ENCODE data around the gene GAL3ST1.
A peak's percentile ranks its signal among the peaks of the same experiment; 100 is the strongest.
"Not testable (repeated sequence)": the region's sequence is repeated elsewhere in the genome, so short reads cannot be mapped to it uniquely, and the experiment has no call there.

The GAL3ST1 gene

DNA sequence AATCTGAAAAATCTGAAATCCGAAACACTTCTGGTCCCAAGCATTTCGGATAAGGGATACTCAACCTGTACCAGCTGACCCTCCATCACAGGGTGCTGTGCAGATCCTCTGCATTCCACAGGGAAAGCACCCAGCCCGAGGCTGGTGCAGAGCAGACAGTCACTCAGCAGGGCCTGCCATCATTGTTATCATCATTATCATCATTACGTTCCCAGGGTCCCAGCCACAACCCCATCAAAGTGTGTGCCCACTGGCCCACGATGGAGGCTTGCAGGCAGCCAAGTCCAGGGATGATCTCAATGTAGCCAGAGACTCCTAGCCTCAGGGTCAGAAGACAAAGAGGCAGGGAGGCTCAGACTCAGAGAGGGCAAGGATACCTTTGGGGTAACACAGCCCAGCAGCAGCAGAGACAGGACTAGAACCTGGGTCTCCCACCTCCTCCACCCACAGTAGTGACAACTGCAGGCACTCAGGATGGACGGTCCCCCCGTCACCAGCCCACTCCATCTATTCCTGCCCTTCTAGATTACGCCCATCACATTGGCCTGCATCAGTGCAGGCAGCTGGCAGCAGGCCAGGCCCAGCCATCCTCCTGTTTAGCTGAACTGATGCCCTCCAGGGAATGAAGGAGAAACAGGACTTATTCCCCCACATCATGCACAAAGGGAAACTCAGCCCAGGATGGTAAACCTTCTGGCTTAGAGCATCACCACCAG, 10.3 kb downstream of the GAL3ST1 start:
- no peak for DNase-seq (ENCODE audit: low read depth)

DNA sequence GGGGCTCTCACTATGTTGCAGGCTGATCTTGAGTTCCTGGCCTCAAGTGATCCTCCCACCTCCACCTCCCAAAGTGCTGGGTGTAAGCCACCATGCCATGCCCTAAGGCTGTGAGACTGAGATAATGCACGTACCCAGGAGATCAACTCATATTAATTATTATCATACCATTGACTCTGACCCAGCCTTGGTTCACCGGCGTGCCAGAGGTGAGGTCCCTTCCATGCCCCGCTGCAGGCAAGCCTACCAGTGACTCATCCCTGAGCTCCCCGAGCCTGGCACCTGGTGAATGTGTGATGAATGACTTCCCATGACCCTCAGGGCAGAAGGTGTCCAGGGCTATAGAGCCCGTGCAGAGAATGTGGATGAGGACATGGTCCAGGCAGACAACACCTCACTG, 12.1 kb downstream of the GAL3ST1 start:
- DNase-seq (ENCODE audit: low read depth): no peak

DNA sequence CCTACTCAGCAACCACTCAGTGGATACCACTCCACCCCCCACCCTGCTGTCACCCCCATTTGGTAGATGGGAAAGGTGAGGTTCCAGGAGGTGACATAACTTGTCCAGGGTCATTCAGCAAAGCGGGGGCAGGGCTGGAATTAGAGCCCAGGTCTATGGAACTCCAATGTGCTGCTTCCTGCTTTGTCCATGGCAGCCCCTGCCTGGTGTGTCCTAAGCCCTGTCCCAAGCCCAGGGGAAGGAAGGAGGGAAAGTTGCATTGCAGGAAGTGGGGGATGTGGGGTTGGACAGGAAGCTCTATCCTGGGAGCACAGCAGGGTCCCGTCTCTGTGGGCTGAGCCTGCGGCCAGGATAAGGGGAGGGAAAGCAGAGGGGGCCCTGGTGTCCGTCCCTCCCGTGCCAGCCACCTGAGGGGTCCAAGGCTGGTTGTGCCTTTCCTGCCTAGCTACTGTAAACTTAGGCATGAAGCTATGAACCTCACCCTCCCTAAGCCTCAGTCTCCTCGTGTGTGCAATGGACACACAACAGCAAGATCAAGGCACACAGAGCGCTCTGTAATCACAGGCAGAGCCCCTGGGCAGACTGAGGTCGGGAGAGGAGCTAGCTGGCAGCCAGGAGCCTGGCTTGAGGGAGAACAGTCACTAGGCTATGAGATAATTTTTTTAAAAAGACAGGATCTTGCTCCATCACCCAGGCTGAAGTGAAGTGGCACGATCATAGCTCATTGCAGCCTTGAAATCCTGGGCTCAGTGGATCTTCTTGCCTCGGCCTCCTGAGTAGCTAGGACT, 12.9 kb downstream of the GAL3ST1 start:
- DNase-seq (ENCODE audit: low read depth): peak; percentile 24

DNA sequence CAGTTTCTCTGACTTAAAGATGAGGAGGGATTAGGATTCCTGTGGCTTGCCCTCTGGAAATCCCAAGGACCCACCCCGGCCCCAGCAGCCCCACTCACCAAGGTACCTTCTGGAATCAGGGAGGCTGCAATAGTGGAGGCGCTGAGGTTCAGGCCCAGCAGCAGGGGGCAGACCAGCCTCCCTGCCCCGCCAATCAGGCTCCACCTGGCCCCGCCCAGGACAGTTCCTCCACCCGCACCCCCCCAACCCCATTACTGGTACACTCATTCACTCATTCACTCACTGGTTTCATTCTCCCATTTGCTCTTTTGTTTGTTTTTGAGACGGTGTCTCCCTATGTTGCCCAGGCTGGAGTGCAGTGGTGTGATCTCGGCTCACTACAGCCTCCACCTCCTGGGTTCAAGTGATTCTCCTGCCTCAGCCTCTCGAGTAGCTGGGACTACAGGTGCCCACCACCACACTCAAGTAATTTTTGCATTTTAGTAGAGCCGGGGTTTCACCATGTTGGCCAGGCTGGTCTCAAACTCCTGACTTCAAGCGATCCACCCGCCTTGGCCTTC, 13.7 kb downstream of the GAL3ST1 start:
- DNase-seq (ENCODE audit: low read depth): not testable (repeated sequence)

DNA sequence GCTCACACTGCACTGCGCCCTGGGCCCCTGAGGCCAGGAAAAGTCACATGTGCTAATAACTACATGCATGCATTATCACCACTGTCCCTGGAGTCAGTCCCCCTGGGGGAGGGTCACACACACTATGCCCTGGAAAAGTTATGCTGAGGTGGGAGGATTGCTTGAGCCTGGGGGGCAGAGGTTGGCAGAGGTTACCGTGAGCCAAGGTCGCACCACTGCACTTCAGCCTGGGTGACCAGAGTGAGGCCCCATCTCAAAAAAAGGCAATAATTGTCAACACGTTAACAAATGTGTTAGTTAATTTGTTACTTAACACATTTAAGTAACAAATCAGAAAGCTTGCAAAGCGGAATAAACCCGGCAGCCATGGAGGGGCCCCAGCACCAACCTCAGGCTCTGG, 14.6 kb downstream of the GAL3ST1 start:
- no peak for DNase-seq (ENCODE audit: low read depth)

GRCh38 chr22:30557243-30557642, 17.2 kb downstream of the GAL3ST1 start:
- DNase-seq (ENCODE audit: low read depth): no peak

- DNase-seq (ENCODE audit: low read depth): no peak
Measured at GRCh38 chr22:30556388-30556787, 18.1 kb downstream of the GAL3ST1 start.

DNA sequence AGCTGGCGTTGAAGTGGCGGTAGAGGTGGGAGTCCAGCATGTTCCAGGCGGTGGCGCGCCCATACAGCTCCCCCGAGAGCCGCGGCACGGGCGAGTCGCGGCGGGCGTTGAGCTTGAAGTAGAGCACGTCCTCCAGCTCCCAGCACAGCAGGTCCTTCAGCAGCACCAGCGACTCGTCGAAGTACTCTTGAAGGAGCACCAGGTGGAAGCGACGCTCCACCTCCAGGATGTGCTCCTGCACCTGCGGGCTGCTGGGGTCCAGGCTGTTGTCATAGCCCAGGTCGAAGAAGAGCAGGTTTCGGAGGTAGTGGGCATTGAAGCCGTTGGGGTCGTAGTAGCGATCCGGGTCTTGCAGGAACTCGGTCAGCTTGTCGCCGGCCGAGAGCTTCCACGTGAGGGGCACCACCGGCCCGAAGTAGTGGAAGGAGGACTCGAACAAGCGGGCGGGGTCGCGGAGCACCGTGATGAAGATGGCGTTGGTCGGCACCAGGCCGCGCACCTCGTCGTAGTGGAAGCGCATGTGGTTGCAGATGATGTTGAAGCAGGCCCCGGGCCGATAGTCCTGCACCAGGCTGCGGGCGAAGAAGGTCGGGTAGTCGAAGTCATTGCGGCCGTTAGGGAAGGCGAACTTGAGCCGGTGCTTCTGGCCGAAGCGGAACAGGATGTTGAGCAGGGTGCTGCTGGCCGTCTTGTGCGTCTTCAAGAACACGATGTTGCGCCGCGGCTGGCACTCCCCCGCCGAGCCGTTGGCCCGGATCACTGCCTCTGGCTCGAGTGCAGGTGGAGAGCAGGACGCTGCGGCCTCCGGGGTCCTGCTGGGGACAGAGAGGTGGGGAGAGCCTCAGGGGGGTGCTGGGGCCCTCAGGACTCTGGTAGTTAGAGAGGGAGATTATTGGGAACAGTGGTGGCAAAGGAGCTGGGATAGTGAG, 18.9 kb downstream of the GAL3ST1 start:
- DNase-seq (ENCODE audit: low read depth): no peak

- no peak for DNase-seq (ENCODE audit: low read depth)
Measured at GRCh38 chr22:30553971-30554370, 20.5 kb downstream of the GAL3ST1 start.

DNA sequence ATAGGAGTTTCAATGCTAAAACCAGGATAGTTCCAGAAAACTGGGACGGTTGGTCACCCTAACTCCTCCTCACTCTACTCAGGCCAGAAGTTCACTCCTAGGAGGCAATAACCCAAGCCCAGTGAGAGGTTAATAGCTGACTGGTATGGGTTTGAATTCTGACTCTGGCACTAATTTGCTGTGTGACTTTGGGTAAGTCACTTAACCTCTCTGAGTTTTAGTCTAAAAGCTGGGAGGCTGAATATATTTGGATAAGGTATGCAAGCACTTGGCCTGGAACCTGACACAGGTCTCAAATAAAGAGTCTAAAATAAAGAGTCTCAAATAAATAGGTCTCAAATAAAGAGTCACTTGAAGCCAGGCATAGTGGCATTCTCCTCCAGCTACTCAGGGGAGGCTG, 21.7 kb downstream of the GAL3ST1 start:
- DNase-seq (ENCODE audit: low read depth): no peak

DNA sequence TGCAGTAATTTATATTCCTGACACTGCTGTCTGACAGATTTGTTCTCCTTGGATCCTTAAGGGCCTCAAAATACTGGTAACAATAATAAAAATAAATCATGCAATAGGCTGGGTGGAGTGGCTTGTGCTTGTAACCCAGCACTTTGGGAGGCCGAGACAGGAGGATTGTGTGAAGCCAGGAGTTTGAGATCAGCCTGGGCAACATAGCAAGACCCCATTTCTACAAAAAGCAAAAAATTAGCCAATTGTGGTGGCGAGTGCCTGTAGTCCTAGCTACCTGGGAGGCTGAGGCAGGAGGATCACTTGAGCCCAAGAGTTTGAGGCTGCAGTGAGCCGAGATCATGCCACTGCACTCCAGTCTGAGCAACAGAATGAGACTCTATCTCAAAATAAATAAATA, 22.7 kb downstream of the GAL3ST1 start:
- not testable (repeated sequence) for DNase-seq (ENCODE audit: low read depth)

GRCh38 chr22:30547188-30547587, 27.3 kb downstream of the GAL3ST1 start:
- no peak for DNase-seq (ENCODE audit: low read depth)

GRCh38 chr22:30546616-30547015, 27.8 kb downstream of the GAL3ST1 start, which contains the start of gene SEC14L6:
Gene SEC14L6 (minus strand): TSS chr22:30546741. CDS start chr22:30546682, 59 bp downstream.
- DNase-seq (ENCODE audit: low read depth): no peak

- no peak for DNase-seq (ENCODE audit: low read depth)
Measured at GRCh38 chr22:30542811-30543188, 31.7 kb downstream of the GAL3ST1 start.

DNA sequence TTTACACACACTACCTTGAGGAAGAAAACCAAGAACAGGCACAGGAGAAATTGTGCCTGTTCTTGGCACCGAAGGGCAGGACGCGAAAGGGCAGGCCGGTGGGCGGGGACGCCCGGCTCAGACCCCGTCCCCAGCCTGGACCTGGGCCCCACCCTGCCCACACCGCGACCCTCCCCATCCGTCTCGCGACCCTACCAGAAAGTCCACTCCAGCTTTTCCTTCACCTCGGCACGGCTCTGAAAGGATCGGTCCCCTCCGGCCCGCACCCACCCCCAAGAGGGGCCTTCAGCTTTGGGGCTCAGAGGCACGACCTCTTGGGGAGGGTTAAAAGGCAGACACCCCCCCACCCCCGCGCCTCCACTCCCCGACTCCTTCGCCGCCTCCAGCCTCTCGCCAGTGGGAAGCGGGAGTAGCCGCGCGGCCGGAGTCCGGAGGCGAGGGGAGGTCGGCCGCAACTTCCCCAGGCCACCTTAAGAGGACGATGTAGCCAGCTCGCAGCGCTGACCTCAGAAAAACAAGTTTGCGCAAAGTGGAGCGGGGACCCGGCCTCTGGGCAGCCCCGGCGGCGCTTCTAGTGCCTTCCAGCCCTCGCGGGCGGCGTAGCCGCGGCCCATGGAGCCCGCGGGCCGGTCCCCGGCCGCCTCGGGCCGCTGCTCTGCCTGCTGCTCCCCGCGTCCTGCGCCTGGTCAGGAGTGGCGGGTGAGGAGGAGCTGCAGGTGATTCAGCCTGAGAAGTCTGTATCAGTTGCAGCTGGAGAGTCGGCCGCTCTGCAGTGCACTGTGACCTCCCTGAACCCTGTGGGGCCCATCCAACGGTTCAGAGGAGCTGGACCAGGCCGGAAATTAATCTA, 32.3 kb downstream of the GAL3ST1 start:
- no peak for DNase-seq (ENCODE audit: low read depth)

GRCh38 chr22:30541511-30541910, 33.0 kb downstream of the GAL3ST1 start:
- DNase-seq (ENCODE audit: low read depth): not testable (repeated sequence)

GRCh38 chr22:30539368-30539767, 35.1 kb downstream of the GAL3ST1 start:
- DNase-seq (ENCODE audit: low read depth): no peak

GRCh38 chr22:30538280-30538679, 36.2 kb downstream of the GAL3ST1 start:
- DNase-seq (ENCODE audit: low read depth): peak; percentile 57

DNA sequence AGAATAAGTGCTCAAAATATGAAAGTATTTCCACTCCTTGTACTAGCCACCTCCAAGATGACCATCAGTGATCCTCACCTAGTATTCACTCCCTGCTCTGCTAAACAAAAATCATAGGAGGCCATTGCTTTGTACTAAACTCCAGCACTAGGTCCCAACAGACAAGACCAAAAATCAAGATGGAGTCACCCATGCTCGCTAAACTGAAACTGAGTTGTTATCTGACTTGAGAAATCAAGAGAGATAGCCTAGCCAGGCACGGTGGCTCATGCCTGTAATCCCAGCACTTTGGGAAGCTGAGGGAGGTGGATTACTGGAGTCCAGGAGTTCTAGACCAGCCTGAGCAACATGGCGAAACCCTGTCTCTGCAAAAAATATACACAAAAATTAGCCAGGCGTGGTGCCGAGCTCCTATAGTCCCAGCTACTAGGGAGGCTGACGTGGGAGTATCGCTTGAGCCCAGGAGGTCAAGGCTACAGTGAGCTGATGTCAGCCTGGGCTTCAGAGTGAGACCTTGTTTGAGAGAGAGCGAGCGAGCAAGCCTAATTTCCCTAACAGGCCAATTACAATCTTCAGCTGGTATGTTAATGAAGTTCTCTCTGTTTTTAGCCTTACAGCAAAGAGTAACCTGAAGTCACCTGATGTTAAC, 37.3 kb downstream of the GAL3ST1 start:
- no peak for DNase-seq (ENCODE audit: low read depth)

GRCh38 chr22:30535182-30535581, 39.3 kb downstream of the GAL3ST1 start:
- no peak for DNase-seq (ENCODE audit: low read depth)

Measured in EH (cell line).